ENCODE data around the gene SLC22A23.

Gene SLC22A23

DNA sequence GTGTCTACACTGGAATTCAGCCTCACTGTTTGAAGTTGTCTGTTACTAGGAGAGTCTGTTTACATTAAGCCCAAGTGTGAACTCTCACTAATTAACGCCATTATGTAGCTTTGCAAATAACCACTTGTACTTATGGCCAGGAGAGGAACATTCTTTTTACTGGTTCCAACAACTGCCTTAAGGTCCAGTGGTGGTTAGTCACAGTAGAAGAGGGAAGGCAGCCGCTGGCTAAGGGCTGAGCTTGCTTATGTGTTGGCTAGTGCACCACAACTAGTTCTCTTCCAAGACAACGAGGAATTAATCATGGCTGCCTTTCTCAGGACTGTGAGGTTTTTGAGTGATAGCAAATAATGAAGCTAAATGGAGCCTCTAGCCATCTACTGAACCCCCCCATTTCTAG is 14.9 kb upstream of the SLC22A23 start:
- Histone ChIP-seq H3K9me3 (ENCODE audit: control insufficient read depth, insufficient read depth, low read length) (no peaks in the 10 kb centered on the region), H3K79me2 (ENCODE audit: control insufficient read depth, low read length) (no peaks in the 10 kb centered on the region), H3K4me1 (ENCODE audit: control insufficient read depth, low read length) (no peaks in the 10 kb centered on the region), H3K9me2 (replicated peaks; ENCODE audit: control insufficient read depth, low read length) (no peaks in the 10 kb centered on the region), H3K36me3 (ENCODE audit: control insufficient read depth, low read length) (no peaks in the 10 kb centered on the region), H3K27me3 (ENCODE audit: control insufficient read depth, low read length) (0 out of 2 replicates have a peak, but pooled peaks cover 2% of the 10 kb centered on the region), H4K20me1 (ENCODE audit: control insufficient read depth, insufficient read depth, low read depth, low read length) (no peaks in the 10 kb centered on the region), H3K4me3 (ENCODE audit: low read length) (no peak overlapping the region), H3K4me2 (ENCODE audit: low read length) (no peak overlapping the region), H3F3A (ENCODE audit: control insufficient read depth, insufficient read depth) (no peaks in the 10 kb centered on the region), H3K27ac (ENCODE audit: low read depth, low read length) (no peak overlapping the region)
- no peak for TF ChIP-seq EZH2phosphoT487 (IDR thresholded peaks at IDR 0.05; ENCODE audit: borderline replicate concordance, low read length)
- TF ChIP-seq, protein P1, sequence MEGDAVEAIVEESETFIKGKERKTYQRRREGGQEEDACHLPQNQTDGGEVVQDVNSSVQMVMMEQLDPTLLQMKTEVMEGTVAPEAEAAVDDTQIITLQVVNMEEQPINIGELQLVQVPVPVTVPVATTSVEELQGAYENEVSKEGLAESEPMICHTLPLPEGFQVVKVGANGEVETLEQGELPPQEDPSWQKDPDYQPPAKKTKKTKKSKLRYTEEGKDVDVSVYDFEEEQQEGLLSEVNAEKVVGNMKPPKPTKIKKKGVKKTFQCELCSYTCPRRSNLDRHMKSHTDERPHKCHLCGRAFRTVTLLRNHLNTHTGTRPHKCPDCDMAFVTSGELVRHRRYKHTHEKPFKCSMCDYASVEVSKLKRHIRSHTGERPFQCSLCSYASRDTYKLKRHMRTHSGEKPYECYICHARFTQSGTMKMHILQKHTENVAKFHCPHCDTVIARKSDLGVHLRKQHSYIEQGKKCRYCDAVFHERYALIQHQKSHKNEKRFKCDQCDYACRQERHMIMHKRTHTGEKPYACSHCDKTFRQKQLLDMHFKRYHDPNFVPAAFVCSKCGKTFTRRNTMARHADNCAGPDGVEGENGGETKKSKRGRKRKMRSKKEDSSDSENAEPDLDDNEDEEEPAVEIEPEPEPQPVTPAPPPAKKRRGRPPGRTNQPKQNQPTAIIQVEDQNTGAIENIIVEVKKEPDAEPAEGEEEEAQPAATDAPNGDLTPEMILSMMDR (IDR thresholded peaks at IDR 0.05; ENCODE audit: low read depth, low read length, poor library complexity, severe bottlenecking): no peak

DNA sequence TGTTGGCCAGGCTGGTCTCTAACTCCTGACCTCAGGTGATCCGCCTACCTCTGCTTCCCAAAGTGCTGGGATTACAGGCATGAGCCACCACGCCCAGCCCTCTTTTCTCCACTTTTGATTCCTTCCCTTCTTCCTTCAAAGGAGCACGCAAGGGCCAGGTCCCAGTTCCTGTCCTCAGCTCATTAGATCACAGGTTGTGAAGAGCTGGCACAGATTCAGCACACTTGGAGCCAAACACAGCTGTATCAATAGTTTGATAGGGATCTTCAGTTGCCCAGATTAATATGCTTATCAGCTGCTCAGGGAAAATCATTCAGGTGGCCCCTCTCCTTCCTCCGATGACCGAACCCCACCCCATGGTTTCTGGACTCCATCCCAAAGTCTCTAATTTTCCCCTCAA is 14.4 kb upstream of the SLC22A23 start:
- no peak overlapping the region for H3K27ac ChIP-seq (ENCODE audit: low read depth, low read length)
- no peaks in the 10 kb centered on the region for H3K79me2 ChIP-seq (ENCODE audit: control insufficient read depth, low read length)
- peaks cover 2% of the 10 kb centered on the region; the same call in 1 of the 2 replicates for H3K27me3 ChIP-seq (ENCODE audit: control insufficient read depth, low read length)
- no peaks in the 10 kb centered on the region for H3K9me3 ChIP-seq (ENCODE audit: control insufficient read depth, insufficient read depth, low read length)
- no peaks in the 10 kb centered on the region for H3F3A ChIP-seq (ENCODE audit: control insufficient read depth, insufficient read depth)
- H4K20me1 ChIP-seq (ENCODE audit: control insufficient read depth, insufficient read depth, low read depth, low read length): no peaks in the 10 kb centered on the region
- H3K4me1 ChIP-seq (ENCODE audit: control insufficient read depth, low read length): no peaks in the 10 kb centered on the region
- no peaks in the 10 kb centered on the region for H3K36me3 ChIP-seq (ENCODE audit: control insufficient read depth, low read length)
- no peak overlapping the region for H3K4me2 ChIP-seq (ENCODE audit: low read length)
- TF ChIP-seq EZH2phosphoT487 (IDR thresholded peaks at IDR 0.05; ENCODE audit: borderline replicate concordance, low read length): no peak
- TF ChIP-seq, protein P1 (IDR thresholded peaks at IDR 0.05; ENCODE audit: low read depth, low read length, poor library complexity, severe bottlenecking): no peak
- H3K9me2 ChIP-seq (replicated peaks; ENCODE audit: control insufficient read depth, low read length): no peaks in the 10 kb centered on the region
- H3K4me3 ChIP-seq (ENCODE audit: low read length): no peak overlapping the region

DNA sequence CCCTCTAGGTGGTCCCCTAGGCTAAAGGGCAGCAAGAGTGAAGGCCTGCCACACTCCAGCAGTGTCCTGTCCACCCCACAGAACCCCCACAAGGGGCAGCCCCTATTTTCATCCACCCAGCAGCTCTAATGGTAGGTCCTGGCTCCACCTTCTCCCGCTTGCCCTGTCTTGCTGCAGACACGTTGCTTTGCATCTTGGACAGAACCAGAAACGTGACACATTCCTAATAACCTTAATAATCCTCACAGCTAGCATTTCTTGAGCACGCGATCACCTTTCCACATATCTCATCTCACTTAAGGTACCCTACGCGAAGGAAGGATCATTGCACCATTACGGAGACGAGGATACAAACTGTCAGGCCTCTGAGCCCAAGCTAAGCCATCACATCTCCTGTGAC is 11.7 kb upstream of the SLC22A23 start:
- Histone ChIP-seq H3K9me3 (ENCODE audit: control insufficient read depth, insufficient read depth, low read length) (no peaks in the 10 kb centered on the region), H3K27me3 (ENCODE audit: control insufficient read depth, low read length) (peaks cover 5% of the 10 kb centered on the region; the same call in 1 of the 2 replicates), H3K4me3 (ENCODE audit: low read length) (no peak overlapping the region), H3K4me2 (ENCODE audit: low read length) (no peak overlapping the region), H3F3A (ENCODE audit: control insufficient read depth, insufficient read depth) (no peaks in the 10 kb centered on the region), H3K36me3 (ENCODE audit: control insufficient read depth, low read length) (no peaks in the 10 kb centered on the region), H3K27ac (ENCODE audit: low read depth, low read length) (no peak overlapping the region), H3K79me2 (ENCODE audit: control insufficient read depth, low read length) (no peaks in the 10 kb centered on the region), H3K4me1 (ENCODE audit: control insufficient read depth, low read length) (no peaks in the 10 kb centered on the region), H4K20me1 (ENCODE audit: control insufficient read depth, insufficient read depth, low read depth, low read length) (no peaks in the 10 kb centered on the region), H3K9me2 (replicated peaks; ENCODE audit: control insufficient read depth, low read length) (no peaks in the 10 kb centered on the region)
- no peak for TF ChIP-seq EZH2phosphoT487 (IDR thresholded peaks at IDR 0.05; ENCODE audit: borderline replicate concordance, low read length)
- TF ChIP-seq, protein P1 (IDR thresholded peaks at IDR 0.05; ENCODE audit: low read depth, low read length, poor library complexity, severe bottlenecking): no peak

Data from DOHH2 (cell line).